ENCODE data around the gene ASB1.

The ASB1 gene

GRCh38 chr2:238428866-238429265 is 2.1 kb downstream of the ASB1 start:
- H3K36me3 ChIP-seq (ENCODE audit: control insufficient read depth, insufficient read depth, low read length) = peaks cover 4% of the 10 kb centered on the region
- H3K9me3 ChIP-seq (ENCODE audit: control insufficient read depth, insufficient read depth, low read length) = no peaks in the 10 kb centered on the region
- peaks cover 3% of the 10 kb centered on the region for H3K4me1 ChIP-seq (ENCODE audit: control insufficient read depth, insufficient read depth, low read length)
- H3K9ac ChIP-seq (ENCODE audit: low read depth, low read length) = no peak overlapping the region
- no peak overlapping the region for H3K4me3 ChIP-seq (ENCODE audit: low read depth, low read length)
- H3K27me3 ChIP-seq (ENCODE audit: control insufficient read depth, insufficient read depth, low read length) = no peaks in the 10 kb centered on the region

- no peak overlapping the region for H3K4me3 ChIP-seq (ENCODE audit: low read depth, low read length)
- no peak overlapping the region for H3K9ac ChIP-seq (ENCODE audit: low read depth, low read length)
- H3K27me3 ChIP-seq (ENCODE audit: control insufficient read depth, insufficient read depth, low read length) = no peaks in the 10 kb centered on the region
- H3K4me1 ChIP-seq (ENCODE audit: control insufficient read depth, insufficient read depth, low read length) = peaks cover 3% of the 10 kb centered on the region
- H3K9me3 ChIP-seq (ENCODE audit: control insufficient read depth, insufficient read depth, low read length) = no peaks in the 10 kb centered on the region
- peaks cover 13% of the 10 kb centered on the region for H3K36me3 ChIP-seq (ENCODE audit: control insufficient read depth, insufficient read depth, low read length)
These were observed 4.1 kb downstream of the ASB1 start for GRCh38 chr2:238430781-238431180.

GRCh38 chr2:238431456-238431855 is 4.7 kb downstream of the ASB1 start:
- Histone ChIP-seq H3K9me3 (ENCODE audit: control insufficient read depth, insufficient read depth, low read length) (no peaks in the 10 kb centered on the region), H3K4me3 (ENCODE audit: low read depth, low read length) (no peak overlapping the region), H3K36me3 (ENCODE audit: control insufficient read depth, insufficient read depth, low read length) (peaks cover 13% of the 10 kb centered on the region), H3K9ac (ENCODE audit: low read depth, low read length) (no peak overlapping the region), H3K4me1 (ENCODE audit: control insufficient read depth, insufficient read depth, low read length) (peaks cover 3% of the 10 kb centered on the region), H3K27me3 (ENCODE audit: control insufficient read depth, insufficient read depth, low read length) (no peaks in the 10 kb centered on the region)

GRCh38 chr2:238433300-238433915 is 6.7 kb downstream of the ASB1 start:
- no peaks in the 10 kb centered on the region for H3K4me1 ChIP-seq (ENCODE audit: control insufficient read depth, insufficient read depth, low read length)

GRCh38 chr2:238433941-238434845 is 7.5 kb downstream of the ASB1 start:
- H3K27me3 ChIP-seq (ENCODE audit: control insufficient read depth, insufficient read depth, low read length) = no peaks in the 10 kb centered on the region
- H3K36me3 ChIP-seq (ENCODE audit: control insufficient read depth, insufficient read depth, low read length) = peaks cover 18% of the 10 kb centered on the region
- no peak overlapping the region for H3K9ac ChIP-seq (ENCODE audit: low read depth, low read length)
- H3K4me3 ChIP-seq (ENCODE audit: low read depth, low read length) = no peak overlapping the region
- no peaks in the 10 kb centered on the region for H3K9me3 ChIP-seq (ENCODE audit: control insufficient read depth, insufficient read depth, low read length)
- H3K4me1 ChIP-seq (ENCODE audit: control insufficient read depth, insufficient read depth, low read length) = peaks cover 2% of the 10 kb centered on the region

More at GRCh38 chr2:238433300-238433915, 6.7 kb downstream of the ASB1 start:
- Histone ChIP-seq H3K27me3 (ENCODE audit: control insufficient read depth, insufficient read depth, low read length) (no peaks in the 10 kb centered on the region), H3K9ac (ENCODE audit: low read depth, low read length) (no peak overlapping the region), H3K36me3 (ENCODE audit: control insufficient read depth, insufficient read depth, low read length) (peaks cover 18% of the 10 kb centered on the region), H3K9me3 (ENCODE audit: control insufficient read depth, insufficient read depth, low read length) (no peaks in the 10 kb centered on the region), H3K4me3 (ENCODE audit: low read depth, low read length) (no peak overlapping the region)

- H3K9me3 ChIP-seq (ENCODE audit: control insufficient read depth, insufficient read depth, low read length) = no peaks in the 10 kb centered on the region
- no peak overlapping the region for H3K9ac ChIP-seq (ENCODE audit: low read depth, low read length)
- H3K36me3 ChIP-seq (ENCODE audit: control insufficient read depth, insufficient read depth, low read length) = peaks cover 18% of the 10 kb centered on the region
These were observed 8.4 kb downstream of the ASB1 start for GRCh38 chr2:238434846-238435751.

GRCh38 chr2:238435752-238436096 is 9.0 kb downstream of the ASB1 start:
- Histone ChIP-seq H3K36me3 (ENCODE audit: control insufficient read depth, insufficient read depth, low read length) (peaks cover 18% of the 10 kb centered on the region), H3K9ac (ENCODE audit: low read depth, low read length) (no peak overlapping the region), H3K9me3 (ENCODE audit: control insufficient read depth, insufficient read depth, low read length) (no peaks in the 10 kb centered on the region), H3K27me3 (ENCODE audit: control insufficient read depth, insufficient read depth, low read length) (no peaks in the 10 kb centered on the region), H3K4me1 (ENCODE audit: control insufficient read depth, insufficient read depth, low read length) (peaks cover 2% of the 10 kb centered on the region), H3K4me3 (ENCODE audit: low read depth, low read length) (no peak overlapping the region)

More at GRCh38 chr2:238434846-238435751, 8.4 kb downstream of the ASB1 start:
- Histone ChIP-seq H3K4me3 (ENCODE audit: low read depth, low read length) (no peak overlapping the region), H3K27me3 (ENCODE audit: control insufficient read depth, insufficient read depth, low read length) (no peaks in the 10 kb centered on the region), H3K4me1 (ENCODE audit: control insufficient read depth, insufficient read depth, low read length) (peaks cover 2% of the 10 kb centered on the region)

- H3K27me3 ChIP-seq (ENCODE audit: control insufficient read depth, insufficient read depth, low read length) = no peaks in the 10 kb centered on the region
- no peak overlapping the region for H3K4me3 ChIP-seq (ENCODE audit: low read depth, low read length)
- H3K9me3 ChIP-seq (ENCODE audit: control insufficient read depth, insufficient read depth, low read length) = no peaks in the 10 kb centered on the region
- peaks cover 16% of the 10 kb centered on the region for H3K36me3 ChIP-seq (ENCODE audit: control insufficient read depth, insufficient read depth, low read length)
- H3K9ac ChIP-seq (ENCODE audit: low read depth, low read length) = no peak overlapping the region
- peaks cover 4% of the 10 kb centered on the region for H3K4me1 ChIP-seq (ENCODE audit: control insufficient read depth, insufficient read depth, low read length)
These were observed 12.4 kb downstream of the ASB1 start for GRCh38 chr2:238438856-238439849.

GRCh38 chr2:238439917-238440316 is 13.2 kb downstream of the ASB1 start:
- peaks cover 23% of the 10 kb centered on the region for H3K36me3 ChIP-seq (ENCODE audit: control insufficient read depth, insufficient read depth, low read length)
- H3K27me3 ChIP-seq (ENCODE audit: control insufficient read depth, insufficient read depth, low read length) = no peaks in the 10 kb centered on the region
- H3K9me3 ChIP-seq (ENCODE audit: control insufficient read depth, insufficient read depth, low read length) = no peaks in the 10 kb centered on the region
- H3K4me3 ChIP-seq (ENCODE audit: low read depth, low read length) = no peak overlapping the region
- peaks cover 4% of the 10 kb centered on the region for H3K4me1 ChIP-seq (ENCODE audit: control insufficient read depth, insufficient read depth, low read length)
- H3K9ac ChIP-seq (ENCODE audit: low read depth, low read length) = no peak overlapping the region

GRCh38 chr2:238440331-238440730 is 13.6 kb downstream of the ASB1 start:
- Histone ChIP-seq H3K4me3 (ENCODE audit: low read depth, low read length) (no peak overlapping the region), H3K9ac (ENCODE audit: low read depth, low read length) (no peak overlapping the region), H3K9me3 (ENCODE audit: control insufficient read depth, insufficient read depth, low read length) (no peaks in the 10 kb centered on the region), H3K36me3 (ENCODE audit: control insufficient read depth, insufficient read depth, low read length) (peaks cover 23% of the 10 kb centered on the region), H3K27me3 (ENCODE audit: control insufficient read depth, insufficient read depth, low read length) (no peaks in the 10 kb centered on the region), H3K4me1 (ENCODE audit: control insufficient read depth, insufficient read depth, low read length) (peaks cover 4% of the 10 kb centered on the region)

Data from iPS-15b (cell line).